IPS-18a (cell line): Measurements from ENCODE around the gene MFN2.

Experiments
- H3K27ac ChIP-seq: one replicate; pipeline ENCODE4 v1.5.1; 2013; ENCODE audit warnings: low read length
- H3K27me3 ChIP-seq: one replicate; pipeline ENCODE4 v1.6.1; 2013; ENCODE audit warnings: mild to moderate bottlenecking, low read length; ENCODE audit not compliant: control insufficient read depth, insufficient read depth
- H3K36me3 ChIP-seq: one replicate; pipeline ENCODE4 v1.6.1; 2013; ENCODE audit warnings: low read depth, low read length; ENCODE audit not compliant: control insufficient read depth
- H3K4me1 ChIP-seq: one replicate; pipeline ENCODE4 v1.6.1; 2013; ENCODE audit warnings: low read depth, low read length; ENCODE audit not compliant: control insufficient read depth
- H3K4me3 ChIP-seq: one replicate; pipeline ENCODE4 v1.5.1; 2013; ENCODE audit warnings: low read length
- H3K9ac ChIP-seq: one replicate; pipeline ENCODE4 v1.6.1; 2013; ENCODE audit warnings: mild to moderate bottlenecking, low read length, moderate library complexity
- H3K9me3 ChIP-seq: one replicate; pipeline ENCODE4 v1.6.1; 2013; ENCODE audit warnings: low read depth, low read length; ENCODE audit not compliant: control insufficient read depth

Gene MFN2

GRCh38 chr1:12047120-12047876 lies 67.1 kb downstream of the MFN2 start:
- no peak overlapping the region for H3K27ac ChIP-seq
- H3K9me3 ChIP-seq, result no peaks in the 10 kb centered on the region
- H3K4me3 ChIP-seq, result no peak overlapping the region
- no peaks in the 10 kb centered on the region for H3K27me3 ChIP-seq
- no peaks in the 10 kb centered on the region for H3K36me3 ChIP-seq
- peaks cover 4% of the 10 kb centered on the region for H3K4me1 ChIP-seq
- no peak overlapping the region for H3K9ac ChIP-seq

DNA sequence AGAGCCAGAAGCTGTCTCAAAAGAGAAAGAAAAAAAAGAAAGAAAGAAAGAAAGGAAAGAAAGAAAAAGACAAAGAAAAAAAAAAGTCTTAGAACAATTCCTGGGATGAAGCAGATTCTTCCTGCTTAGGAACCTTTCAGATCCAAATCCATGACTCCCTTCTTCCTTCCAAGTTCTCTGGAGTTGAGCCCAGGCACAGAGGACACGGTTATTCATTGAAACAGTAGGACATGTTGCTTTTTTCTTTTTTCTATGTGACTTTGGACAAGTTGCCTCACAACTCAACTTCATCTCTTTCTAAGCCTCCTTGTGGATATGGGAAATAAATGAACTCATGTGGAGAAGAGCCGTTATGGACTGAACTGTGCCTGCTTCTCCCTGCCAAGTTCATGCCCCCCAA lies 68.1 kb downstream of the MFN2 start:
- Histone ChIP-seq H3K4me3 (no peak overlapping the region), H3K9ac (no peak overlapping the region), H3K4me1 (peaks cover 4% of the 10 kb centered on the region)

GRCh38 chr1:12049616-12050015 lies 69.4 kb downstream of the MFN2 start:
- no peak overlapping the region for H3K9ac ChIP-seq
- H3K36me3 ChIP-seq, result no peaks in the 10 kb centered on the region
- H3K4me3 ChIP-seq, result no peak overlapping the region
- no peaks in the 10 kb centered on the region for H3K27me3 ChIP-seq
- H3K4me1 ChIP-seq, result peaks cover 4% of the 10 kb centered on the region
- no peak overlapping the region for H3K27ac ChIP-seq
- no peaks in the 10 kb centered on the region for H3K9me3 ChIP-seq

More for the DNA sequence above, 68.1 kb downstream of the MFN2 start:
- H3K9me3 ChIP-seq, result no peaks in the 10 kb centered on the region
- H3K27ac ChIP-seq, result no peak overlapping the region
- no peaks in the 10 kb centered on the region for H3K36me3 ChIP-seq
- no peaks in the 10 kb centered on the region for H3K27me3 ChIP-seq

DNA sequence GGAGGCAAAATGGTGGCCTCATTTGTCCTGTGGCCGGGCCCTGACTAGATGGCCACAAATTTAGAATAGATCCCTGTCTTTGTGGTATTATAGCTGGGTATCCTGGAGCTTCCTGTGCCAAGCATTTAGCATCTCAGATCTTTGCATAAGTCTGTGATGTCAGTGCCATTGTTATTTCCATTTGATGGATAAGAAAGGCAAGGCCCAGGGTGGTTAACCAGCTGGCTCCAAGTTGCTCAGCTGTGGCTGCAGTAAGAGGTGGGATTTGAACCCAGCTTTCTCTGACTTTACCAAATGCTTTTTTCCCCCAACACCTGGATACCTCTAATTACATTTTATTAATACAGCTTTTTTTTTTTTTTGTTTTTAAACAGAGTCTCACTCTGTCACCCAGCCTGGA lies 71.1 kb downstream of the MFN2 start:
- H3K9me3 ChIP-seq, result no peaks in the 10 kb centered on the region
- peaks cover 4% of the 10 kb centered on the region for H3K4me1 ChIP-seq
- no peak overlapping the region for H3K27ac ChIP-seq
- H3K4me3 ChIP-seq, result no peak overlapping the region
- H3K36me3 ChIP-seq, result no peaks in the 10 kb centered on the region
- no peak overlapping the region for H3K9ac ChIP-seq
- H3K27me3 ChIP-seq, result no peaks in the 10 kb centered on the region

GRCh38 chr1:12052008-12052573 lies 71.8 kb downstream of the MFN2 start:
- Histone ChIP-seq H3K27me3 (no peaks in the 10 kb centered on the region), H3K27ac (no peak overlapping the region), H3K9me3 (no peaks in the 10 kb centered on the region), H3K4me1 (peaks cover 4% of the 10 kb centered on the region), H3K36me3 (no peaks in the 10 kb centered on the region), H3K9ac (no peak overlapping the region), H3K4me3 (no peak overlapping the region)

DNA sequence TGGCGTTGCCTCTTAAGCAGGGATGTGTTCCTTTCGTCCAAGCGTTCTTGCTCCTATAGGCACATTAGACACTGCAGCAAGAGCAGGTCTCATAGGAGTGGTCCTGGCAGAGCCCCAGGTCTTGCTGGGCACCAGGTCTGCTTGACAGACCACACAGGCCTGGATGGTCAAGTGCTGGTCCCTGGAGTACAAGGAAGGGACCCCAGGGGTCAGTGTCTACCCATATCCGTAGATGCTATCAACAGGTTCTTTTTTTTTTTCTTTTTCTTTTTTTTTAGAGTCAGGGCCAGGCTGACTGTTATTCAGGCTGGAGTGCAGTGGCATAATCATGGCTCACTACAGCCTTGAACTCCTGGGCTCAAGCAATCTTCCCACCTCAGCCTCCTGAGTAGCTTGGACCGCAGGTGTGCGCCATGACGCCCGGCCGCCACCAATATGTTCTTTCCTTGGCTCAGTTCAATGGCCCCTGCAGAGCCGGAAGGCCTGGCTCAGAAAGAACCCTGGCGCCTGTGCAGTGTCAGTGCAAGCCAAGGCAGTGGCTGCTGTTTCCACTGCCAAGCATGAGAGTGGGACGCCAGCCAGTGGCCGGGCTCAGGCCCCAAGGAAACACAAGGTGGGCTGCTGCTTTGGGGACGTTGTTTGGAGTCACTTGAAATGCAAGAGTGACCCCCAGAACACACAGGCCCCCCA lies 72.9 kb downstream of the MFN2 start:
- Histone ChIP-seq H3K36me3 (no peaks in the 10 kb centered on the region), H3K4me3 (no peak overlapping the region), H3K27me3 (no peaks in the 10 kb centered on the region), H3K27ac (no peak overlapping the region), H3K9me3 (no peaks in the 10 kb centered on the region), H3K9ac (no peak overlapping the region), H3K4me1 (peaks cover 4% of the 10 kb centered on the region)

- peaks cover 4% of the 10 kb centered on the region for H3K4me1 ChIP-seq
These were observed 73.7 kb downstream of the MFN2 start for GRCh38 chr1:12053752-12054548.

GRCh38 chr1:12055259-12055658 lies 75.0 kb downstream of the MFN2 start:
- no peak overlapping the region for H3K9ac ChIP-seq
- no peaks in the 10 kb centered on the region for H3K36me3 ChIP-seq
- H3K4me1 ChIP-seq, result no peaks in the 10 kb centered on the region
- H3K27me3 ChIP-seq, result no peaks in the 10 kb centered on the region
- no peak overlapping the region for H3K27ac ChIP-seq
- no peak overlapping the region for H3K4me3 ChIP-seq
- H3K9me3 ChIP-seq, result no peaks in the 10 kb centered on the region

More at GRCh38 chr1:12053752-12054548, 73.7 kb downstream of the MFN2 start:
- H3K36me3 ChIP-seq, result no peaks in the 10 kb centered on the region
- no peaks in the 10 kb centered on the region for H3K27me3 ChIP-seq
- H3K4me3 ChIP-seq, result no peak overlapping the region
- H3K9ac ChIP-seq, result no peak overlapping the region
- H3K9me3 ChIP-seq, result no peaks in the 10 kb centered on the region
- no peak overlapping the region for H3K27ac ChIP-seq

GRCh38 chr1:12056331-12056841 lies 76.1 kb downstream of the MFN2 start:
- H3K4me3 ChIP-seq, result no peak overlapping the region
- H3K9ac ChIP-seq, result no peak overlapping the region
- H3K27ac ChIP-seq, result no peak overlapping the region
- H3K4me1 ChIP-seq, result no peaks in the 10 kb centered on the region
- no peaks in the 10 kb centered on the region for H3K27me3 ChIP-seq
- H3K9me3 ChIP-seq, result no peaks in the 10 kb centered on the region
- H3K36me3 ChIP-seq, result no peaks in the 10 kb centered on the region

- H3K27me3 ChIP-seq, result peaks cover 6% of the 10 kb centered on the region
- no peaks in the 10 kb centered on the region for H3K9me3 ChIP-seq
- no peak overlapping the region for H3K4me3 ChIP-seq
- no peaks in the 10 kb centered on the region for H3K4me1 ChIP-seq
- H3K36me3 ChIP-seq, result no peaks in the 10 kb centered on the region
- H3K27ac ChIP-seq, result no peak overlapping the region
- no peak overlapping the region for H3K9ac ChIP-seq
These were observed 77.1 kb downstream of the MFN2 start for GRCh38 chr1:12057382-12057781.
